Neural cell (in vitro differentiated cells): ENCODE results near the gene HSFX3. TPM values are rescaled to one million over a fixed set of nuclear protein-coding genes. Genes with fewer than 3 reads are reported as not detected.
"Not testable (repeated sequence)": the region's sequence is repeated elsewhere in the genome, so short reads cannot be mapped to it uniquely, and the experiment has no call there.

ENCODE experiments used
- H2AFZ ChIP-seq: fragments of 200-600, 300-800 bp; sonication (generic), shearing (Covaris generic); 2 replicates; pipeline ENCODE4 v1.6.0; 2014; ENCODE audit warnings: low read depth, mild to moderate bottlenecking, antibody characterized with exemption, low read length, moderate library complexity
- H3F3A ChIP-seq: fragments of 200-600 bp; shearing (Covaris generic); 2 replicates; pipeline ENCODE4 v1.6.1; 2016; ENCODE audit warnings: mild to moderate bottlenecking, moderate library complexity, mixed read lengths, antibody characterized with exemption, low read length; ENCODE audit not compliant: insufficient read depth, poor library complexity, severe bottlenecking
- H3K27ac ChIP-seq: fragments of 200-600, 300-800 bp; sonication (generic), shearing (Covaris generic); 2 replicates; pipeline ENCODE4 v1.5.1; 2014; ENCODE audit warnings: mild to moderate bottlenecking, low read length, moderate library complexity
- H3K27me3 ChIP-seq: fragments of 300-800, 200-600 bp; sonication (generic), shearing (Covaris generic); 2 replicates; pipeline ENCODE4 v1.6.0; 2014; ENCODE audit warnings: mild to moderate bottlenecking, low read depth, low read length, moderate library complexity; ENCODE audit not compliant: insufficient read depth
- H3K36me3 ChIP-seq: fragments of 300-800, 200-600 bp; sonication (generic), shearing (Covaris generic); 2 replicates; pipeline ENCODE4 v1.5.1; 2014; ENCODE audit warnings: mild to moderate bottlenecking, antibody characterized with exemption, low read length, moderate library complexity; ENCODE audit not compliant: insufficient read depth
- H3K4me2 ChIP-seq: fragments of 300-800, 200-600 bp; sonication (generic), shearing (Covaris generic); 2 replicates; pipeline ENCODE4 v1.6.0; 2014; ENCODE audit warnings: mild to moderate bottlenecking, low read length
- H3K4me3 ChIP-seq: fragments of 300-800, 200-600 bp; sonication (generic), shearing (Covaris generic); 2 replicates; pipeline ENCODE4 v1.5.1; 2014; ENCODE audit warnings: mild to moderate bottlenecking, low read length, moderate library complexity
- H3K79me2 ChIP-seq: fragments of 200-600 bp; shearing (Covaris generic); replicated peaks from 2 replicates; pipeline ENCODE4 v1.6.0; 2014; ENCODE audit warnings: mild to moderate bottlenecking, low read length, moderate library complexity; ENCODE audit not compliant: insufficient read depth
- H3K9ac ChIP-seq: fragments of 300-800, 200-600 bp; sonication (generic), shearing (Covaris generic); 2 replicates; pipeline ENCODE4 v1.6.1; 2016; ENCODE audit warnings: mild to moderate bottlenecking, low read length, mixed read lengths
- H3K9me2 ChIP-seq: fragments of 200-600 bp; shearing (Covaris generic); 2 replicates; pipeline ENCODE4 v1.6.1; 2016; ENCODE audit warnings: mild to moderate bottlenecking, low read length, mixed read lengths; ENCODE audit not compliant: insufficient read depth
- H3K9me3 ChIP-seq: fragments of 200-600, 300-800 bp; sonication (generic), shearing (Covaris generic); 2 replicates; pipeline ENCODE4 v1.6.1; 2016; ENCODE audit warnings: mild to moderate bottlenecking, mixed run types, low read length, moderate library complexity, mixed read lengths
- H4K20me1 ChIP-seq: fragments of 200-600 bp; shearing (Covaris generic); 2 replicates; pipeline ENCODE4 v1.6.1; 2016; ENCODE audit warnings: mild to moderate bottlenecking, mixed run types; ENCODE audit not compliant: insufficient read depth
- EP300 ChIP-seq: fragments of 450-650 bp; conservative IDR thresholded peaks from 2 replicates; pipeline ENCODE4 v1.6.1; 2014; ENCODE audit warnings: antibody characterized with exemption, mild to moderate bottlenecking, moderate library complexity; ENCODE audit not compliant: poor library complexity, severe bottlenecking
- EZH2 ChIP-seq: fragments of 200-600, 300-800 bp; shearing (Covaris generic), sonication (generic); IDR thresholded peaks from 2 replicates; pipeline ENCODE4 v1.6.1; 2014; ENCODE audit warnings: antibody characterized with exemption, low read length, borderline replicate concordance, mild to moderate bottlenecking; ENCODE audit not compliant: insufficient read depth, poor library complexity, severe bottlenecking
- MXI1 ChIP-seq: fragments of 450-650 bp; conservative IDR thresholded peaks from 2 replicates; pipeline ENCODE4 v1.6.1; 2014; ENCODE audit warnings: antibody characterized with exemption, mild to moderate bottlenecking; ENCODE audit not compliant: poor library complexity, severe bottlenecking
- POLR2AphosphoS5 ChIP-seq: IDR thresholded peaks from 2 replicates; pipeline ENCODE4 v1.6.1; 2012
- RAD21 ChIP-seq: fragments of 450-650 bp; conservative IDR thresholded peaks from 2 replicates; pipeline ENCODE4 v1.6.1; 2014; ENCODE audit warnings: antibody characterized with exemption, mild to moderate bottlenecking, moderate library complexity
- SMC3 ChIP-seq: fragments of 450-650 bp; conservative IDR thresholded peaks from 2 replicates; pipeline ENCODE4 v1.6.1; 2014; ENCODE audit warnings: antibody characterized with exemption, mild to moderate bottlenecking, moderate library complexity; ENCODE audit not compliant: poor library complexity
- TAF1 ChIP-seq: IDR thresholded peaks from 2 replicates; pipeline ENCODE4 v1.6.1; 2012; ENCODE audit warnings: low read depth
- polyA plus RNA-seq: library from polyadenylated mRNA; depleted of rRNA; stranded (reverse); fragments of >200 nt; gene quantifications from 2 replicates; pipeline ENCODE4 v1.2.3, GENCODE V29; 2014
- TF ChIP-seq, protein P1 (sequence below): fragments of 450-650 bp; IDR thresholded peaks from 2 replicates; pipeline ENCODE4 v1.5.1; 2014; ENCODE audit warnings: antibody characterized with exemption, mild to moderate bottlenecking, moderate library complexity; ENCODE audit not compliant: poor library complexity, severe bottlenecking
- TF ChIP-seq, protein P2 (sequence below): IDR thresholded peaks from 2 replicates; pipeline ENCODE4 v1.6.1; 2012; ENCODE audit warnings: borderline replicate concordance

The HSFX3 gene
- polyA plus RNA-seq, 1 donor from 2014 or later = not detected

DNA sequence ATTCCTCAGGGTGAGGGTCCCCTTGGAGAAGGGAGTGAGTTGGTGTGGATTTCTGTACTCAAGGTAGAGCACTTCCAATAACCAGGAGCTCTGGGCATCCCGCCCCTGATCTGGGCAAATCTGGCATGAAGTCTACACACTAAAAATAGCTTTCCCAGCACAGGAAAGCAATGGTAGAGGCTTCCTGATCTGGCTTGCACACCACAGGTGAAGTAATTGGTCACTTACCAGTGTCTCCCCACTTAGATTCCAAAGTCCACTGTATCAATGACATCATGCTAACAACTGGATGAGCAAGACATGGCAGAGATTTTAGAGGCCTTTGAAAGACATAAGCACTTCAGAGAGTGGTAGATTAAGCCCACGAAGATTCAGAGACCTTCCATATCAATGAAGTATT lies 26.8 kb downstream of the HSFX3 start:
- Histone ChIP-seq H3K27ac (no peak overlapping the region), H3K27me3 (no peaks in the 10 kb centered on the region), H3K9me2 (no peaks in the 10 kb centered on the region), H2AFZ (no peak overlapping the region), H3K4me2 (no peak overlapping the region), H4K20me1 (no peaks in the 10 kb centered on the region), H3K79me2 (no peaks in the 10 kb centered on the region), H3K4me3 (no peak overlapping the region), H3F3A (no peaks in the 10 kb centered on the region), H3K9me3 (no peaks in the 10 kb centered on the region), H3K9ac (no peak overlapping the region), H3K36me3 (no peaks in the 10 kb centered on the region)
- TF ChIP-seq EZH2 (no peak), EP300 (no peak), TAF1 (no peak), MXI1 (no peak), RAD21 (no peak), POLR2AphosphoS5 (no peak), SMC3 (no peak)
- TF ChIP-seq, protein P1, sequence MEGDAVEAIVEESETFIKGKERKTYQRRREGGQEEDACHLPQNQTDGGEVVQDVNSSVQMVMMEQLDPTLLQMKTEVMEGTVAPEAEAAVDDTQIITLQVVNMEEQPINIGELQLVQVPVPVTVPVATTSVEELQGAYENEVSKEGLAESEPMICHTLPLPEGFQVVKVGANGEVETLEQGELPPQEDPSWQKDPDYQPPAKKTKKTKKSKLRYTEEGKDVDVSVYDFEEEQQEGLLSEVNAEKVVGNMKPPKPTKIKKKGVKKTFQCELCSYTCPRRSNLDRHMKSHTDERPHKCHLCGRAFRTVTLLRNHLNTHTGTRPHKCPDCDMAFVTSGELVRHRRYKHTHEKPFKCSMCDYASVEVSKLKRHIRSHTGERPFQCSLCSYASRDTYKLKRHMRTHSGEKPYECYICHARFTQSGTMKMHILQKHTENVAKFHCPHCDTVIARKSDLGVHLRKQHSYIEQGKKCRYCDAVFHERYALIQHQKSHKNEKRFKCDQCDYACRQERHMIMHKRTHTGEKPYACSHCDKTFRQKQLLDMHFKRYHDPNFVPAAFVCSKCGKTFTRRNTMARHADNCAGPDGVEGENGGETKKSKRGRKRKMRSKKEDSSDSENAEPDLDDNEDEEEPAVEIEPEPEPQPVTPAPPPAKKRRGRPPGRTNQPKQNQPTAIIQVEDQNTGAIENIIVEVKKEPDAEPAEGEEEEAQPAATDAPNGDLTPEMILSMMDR = no peak
- TF ChIP-seq, protein P2, sequence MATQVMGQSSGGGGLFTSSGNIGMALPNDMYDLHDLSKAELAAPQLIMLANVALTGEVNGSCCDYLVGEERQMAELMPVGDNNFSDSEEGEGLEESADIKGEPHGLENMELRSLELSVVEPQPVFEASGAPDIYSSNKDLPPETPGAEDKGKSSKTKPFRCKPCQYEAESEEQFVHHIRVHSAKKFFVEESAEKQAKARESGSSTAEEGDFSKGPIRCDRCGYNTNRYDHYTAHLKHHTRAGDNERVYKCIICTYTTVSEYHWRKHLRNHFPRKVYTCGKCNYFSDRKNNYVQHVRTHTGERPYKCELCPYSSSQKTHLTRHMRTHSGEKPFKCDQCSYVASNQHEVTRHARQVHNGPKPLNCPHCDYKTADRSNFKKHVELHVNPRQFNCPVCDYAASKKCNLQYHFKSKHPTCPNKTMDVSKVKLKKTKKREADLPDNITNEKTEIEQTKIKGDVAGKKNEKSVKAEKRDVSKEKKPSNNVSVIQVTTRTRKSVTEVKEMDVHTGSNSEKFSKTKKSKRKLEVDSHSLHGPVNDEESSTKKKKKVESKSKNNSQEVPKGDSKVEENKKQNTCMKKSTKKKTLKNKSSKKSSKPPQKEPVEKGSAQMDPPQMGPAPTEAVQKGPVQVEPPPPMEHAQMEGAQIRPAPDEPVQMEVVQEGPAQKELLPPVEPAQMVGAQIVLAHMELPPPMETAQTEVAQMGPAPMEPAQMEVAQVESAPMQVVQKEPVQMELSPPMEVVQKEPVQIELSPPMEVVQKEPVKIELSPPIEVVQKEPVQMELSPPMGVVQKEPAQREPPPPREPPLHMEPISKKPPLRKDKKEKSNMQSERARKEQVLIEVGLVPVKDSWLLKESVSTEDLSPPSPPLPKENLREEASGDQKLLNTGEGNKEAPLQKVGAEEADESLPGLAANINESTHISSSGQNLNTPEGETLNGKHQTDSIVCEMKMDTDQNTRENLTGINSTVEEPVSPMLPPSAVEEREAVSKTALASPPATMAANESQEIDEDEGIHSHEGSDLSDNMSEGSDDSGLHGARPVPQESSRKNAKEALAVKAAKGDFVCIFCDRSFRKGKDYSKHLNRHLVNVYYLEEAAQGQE = no peak

DNA sequence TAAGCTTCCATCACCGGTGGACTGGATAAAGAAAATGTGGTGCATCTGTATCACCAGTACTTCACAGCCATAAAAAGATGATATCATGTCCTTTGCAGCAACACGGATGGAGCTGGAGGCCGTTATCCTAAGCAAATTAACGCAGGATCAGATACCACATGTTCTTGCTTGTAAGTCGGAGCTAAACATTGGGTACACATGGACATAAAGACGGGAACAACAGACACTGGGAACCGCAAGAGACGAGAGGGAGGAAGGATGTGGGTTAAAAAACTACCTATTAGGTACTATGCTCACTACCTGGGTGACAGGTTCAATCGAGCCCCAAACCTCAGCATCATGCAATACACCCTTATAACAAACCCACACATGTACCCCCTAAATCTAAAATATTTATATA lies 28.3 kb downstream of the HSFX3 start:
- TF ChIP-seq, protein P2 = no peak
- TF ChIP-seq RAD21 = no peak
- TF ChIP-seq POLR2AphosphoS5 = no peak
- TF ChIP-seq MXI1 = no peak
- no peak for TF ChIP-seq TAF1
- TF ChIP-seq, protein P1 = no peak
- TF ChIP-seq SMC3 = no peak
- TF ChIP-seq EZH2 = no peak
- no peak for TF ChIP-seq EP300
- Histone ChIP-seq H3K36me3 (no peaks in the 10 kb centered on the region), H3F3A (no peaks in the 10 kb centered on the region), H3K9ac (no peak overlapping the region), H3K9me2 (no peaks in the 10 kb centered on the region), H3K79me2 (no peaks in the 10 kb centered on the region), H3K27ac (no peak overlapping the region), H3K4me2 (no peak overlapping the region), H3K4me3 (no peak overlapping the region), H3K9me3 (no peaks in the 10 kb centered on the region), H2AFZ (no peak overlapping the region), H4K20me1 (no peaks in the 10 kb centered on the region), H3K27me3 (no peaks in the 10 kb centered on the region)

DNA sequence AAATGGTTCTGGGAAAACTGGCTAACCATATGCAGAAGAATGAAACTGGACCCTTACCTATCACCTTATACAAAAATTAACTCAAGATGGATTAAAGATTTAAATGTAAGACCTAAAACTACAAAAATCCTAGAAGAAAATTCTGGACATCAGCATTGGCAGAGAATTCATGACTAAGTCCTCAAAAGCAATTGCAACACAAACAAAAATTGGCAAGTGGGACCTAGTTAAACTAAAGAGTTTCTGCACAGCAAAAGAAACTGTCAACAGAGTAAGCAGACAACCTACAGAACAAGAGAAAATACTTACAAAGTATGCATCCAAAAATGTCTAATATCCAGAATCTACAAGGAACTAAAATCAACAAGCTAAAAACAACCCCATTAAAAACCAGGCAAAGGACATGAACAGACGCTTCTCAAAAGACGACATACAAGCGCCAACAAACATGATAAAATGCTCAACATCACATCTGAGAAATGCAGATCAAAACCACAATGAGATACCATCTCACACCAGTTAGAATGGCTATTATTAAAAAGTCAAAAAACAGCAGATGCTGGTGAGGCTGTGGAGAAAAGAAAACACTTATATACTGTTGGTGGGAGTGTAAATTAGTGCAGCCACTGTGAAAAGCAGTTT lies 29.0 kb downstream of the HSFX3 start:
- H3K9me3 ChIP-seq, H3K9me2 ChIP-seq, H3K36me3 ChIP-seq, H2AFZ ChIP-seq, H3K79me2 ChIP-seq, H3F3A ChIP-seq, H4K20me1 ChIP-seq, H3K4me3 ChIP-seq, H3K27ac ChIP-seq, H3K4me2 ChIP-seq, H3K27me3 ChIP-seq, H3K9ac ChIP-seq: not testable (repeated sequence)
